Heart right ventricle (tissue), 16 donors: ENCODE measurements around the gene ZBTB8B. TPM values are rescaled to one million over a fixed set of nuclear protein-coding genes. Genes with fewer than 3 reads are reported as not detected.
A peak's percentile ranks its signal among the peaks of the same experiment; 100 is the strongest.
"Not testable (repeated sequence)": the region's sequence is repeated elsewhere in the genome, so short reads cannot be mapped to it uniquely, and the experiment has no call there.

Experiments used
- ATAC-seq, 8 donors: fragments of 200-7000 bp; cut with Tn5 transposase; one replicate each; pipeline ENCODE4 v1.9.1; 2020; ENCODE audit warnings: mild to moderate bottlenecking in 8 of 8, moderate library complexity in 8 of 8, moderate number of reproducible peaks in 1 of 8
- DNase-seq, 2 donors: peaks; one replicate each; pipeline ENCODE4 v3.0.0-alpha.2; 2020
- H3K27ac ChIP-seq, 10 donors: fragments of 200-600 bp; sonication (generic) in 2 of 10; one replicate each; pipeline versions ENCODE4 v1.5.0 to v1.8.0; 2020 to 2022; ENCODE audit warnings: mild to moderate bottlenecking in 3 of 10
- H3K27me3 ChIP-seq, 7 donors: fragments of 200-600 bp; one replicate each; pipeline ENCODE4 v1.8.0; 2021 to 2022; ENCODE audit warnings: mild to moderate bottlenecking in 2 of 7
- H3K36me3 ChIP-seq, 9 donors: fragments of 200-600 bp; sonication (generic) in 1 of 9; one replicate each; pipeline versions ENCODE4 v1.5.0 to v1.8.0; 2020 to 2022; ENCODE audit warnings: mild to moderate bottlenecking in 2 of 9
- H3K4me1 ChIP-seq, 9 donors: fragments of 200-600 bp; sonication (generic) in 1 of 9; one replicate each; pipeline versions ENCODE4 v1.5.0 to v1.8.0; 2020 to 2022; ENCODE audit warnings: mild to moderate bottlenecking in 4 of 9
- H3K4me3 ChIP-seq, 10 donors: fragments of 200-600 bp; sonication (generic) in 2 of 10; one replicate each; pipeline versions ENCODE4 v1.5.0 to v1.8.0; 2020 to 2022; ENCODE audit warnings: mild to moderate bottlenecking in 7 of 10, moderate library complexity in 2 of 10
- H3K9me3 ChIP-seq, 11 donors: fragments of 200-600 bp in 10 of 11; sonication (generic) in 2 of 11; one replicate each; pipeline versions ENCODE4 v1.5.0 to v1.8.0; 2013 to 2022; ENCODE audit warnings: mild to moderate bottlenecking in 2 of 11, control low read depth in 1 of 11, moderate library complexity in 1 of 11
- WGBS, 2 donors: extraction: QIAGEN DNeasy Blood & Tissue Kit; methylation state at CpG; one replicate each; pipeline ENCODE4 v1.1.7; 2013; ENCODE audit warnings: inconsistent platforms in 1 of 2; 5-methylcytosine and 5-hydroxymethylcytosine counted together
- intact Hi-C, 10 donors: fragments of 100-400 bp; cut with DNase I; formaldehyde crosslinking; loops; one replicate each; pipeline versions ENCODE4 v1.11.1 to v1.14.2; 2022
- polyA plus RNA-seq, 2 donors: library from polyadenylated mRNA; stranded (reverse); fragments of 200-250 nt; gene quantifications; one replicate each; pipeline ENCODE4 v1.2.3, GENCODE V29; 2013
- total RNA-seq, 10 donors: library from RNA; stranded (reverse); fragmentation: NEBNext Ultra II Directional in 3 of 10; extraction: Animal tissue kit (Norgen Biotek cat#: 25700) in 3 of 10; gene quantifications; one replicate each; pipeline versions ENCODE4 v1.2.1 to v1.2.4, GENCODE V29; 2021 to 2023
- TF ChIP-seq, protein P1 (sequence below), 9 donors: fragments of 200-600 bp; sonication (generic) in 2 of 9; IDR thresholded peaks; one replicate each; pipeline versions ENCODE4 v1.5.0 to v1.8.0; 2021 to 2022; ENCODE audit warnings: antibody characterized with exemption in 9 of 9, mild to moderate bottlenecking in 5 of 9, moderate library complexity in 1 of 9
- donor health status: Arrhythmogenic right ventricular cardiomyopathy.
- donor health status: ischemic (EF 13 %, LVEDD 7.1; RV severe dilation, severe dysfunction).
- donor health status: healthy with polysubstance abuse.
- donor health status: DM: no; HTN: yes; CAD: no.
- donor health status: DM: no; HTN: no; CAD: no.
- donor health status: ischemic (EF 25% LVEDD 6.9; RV normal size, moderate dysfunction).
- donor health status: ischemic (EF 25% LVEDD 5.7; RV mildly dilated, moderate dysfunction).
- donor health status: healthy.
- donor health status: DM: yes; HTN: yes; CAD: no.
- donor health status: Ischemic cardiomyopathy.
- donor health status: ischemic (EF 35%, LVEDD 5.7; RV mildly dilated, moderate dysfunction).
- donor health status: nonischemic (EF 11% LVEDD 7.7; RV severe dilation, severe dysfunction).
- donor health status: DM: yes; HTN: yes; CAD: no.
- donor health status: PGD.
- donor health status: ischemic (EF 29% LVEDD 5.4; RV normal size, mild dysfunction).
- donor health status: nonischemic (EF 23%, LVEDD 6.1; RV moderate dilation, normal function).

ZBTB8B gene
- total and polyA plus RNA-seq, 12 donors: under 0.01 to 0.04 (median 0.02) TPM; not detected in 6

DNA sequence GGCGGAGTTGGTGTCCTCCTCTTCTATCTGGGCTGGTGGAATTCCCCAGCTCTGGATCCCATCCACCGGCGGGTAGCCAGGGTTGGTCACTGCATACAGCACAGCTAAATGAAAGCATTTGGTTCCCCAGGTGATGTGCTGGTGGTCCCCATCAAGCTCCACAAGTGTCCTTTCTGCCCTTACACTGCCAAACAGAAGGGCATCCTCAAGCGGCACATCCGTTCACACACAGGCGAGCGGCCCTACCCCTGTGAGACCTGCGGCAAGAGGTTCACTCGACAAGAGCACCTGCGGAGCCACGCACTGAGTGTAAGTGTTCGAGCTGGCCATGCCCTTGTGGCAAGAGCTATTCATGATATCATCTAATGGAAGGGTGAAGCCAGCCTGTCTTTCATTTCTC, 15.9 kb downstream of the ZBTB8B start:
- Histone ChIP-seq H3K27me3 (no peaks in the 10 kb centered on the region), H3K36me3 (no peaks in the 10 kb centered on the region), H3K27ac (no peak overlapping the region), H3K9me3 (no peaks in the 10 kb centered on the region), H3K4me1 (no peaks in the 10 kb centered on the region), H3K4me3 (no peak overlapping the region)
- TF ChIP-seq, protein P1, sequence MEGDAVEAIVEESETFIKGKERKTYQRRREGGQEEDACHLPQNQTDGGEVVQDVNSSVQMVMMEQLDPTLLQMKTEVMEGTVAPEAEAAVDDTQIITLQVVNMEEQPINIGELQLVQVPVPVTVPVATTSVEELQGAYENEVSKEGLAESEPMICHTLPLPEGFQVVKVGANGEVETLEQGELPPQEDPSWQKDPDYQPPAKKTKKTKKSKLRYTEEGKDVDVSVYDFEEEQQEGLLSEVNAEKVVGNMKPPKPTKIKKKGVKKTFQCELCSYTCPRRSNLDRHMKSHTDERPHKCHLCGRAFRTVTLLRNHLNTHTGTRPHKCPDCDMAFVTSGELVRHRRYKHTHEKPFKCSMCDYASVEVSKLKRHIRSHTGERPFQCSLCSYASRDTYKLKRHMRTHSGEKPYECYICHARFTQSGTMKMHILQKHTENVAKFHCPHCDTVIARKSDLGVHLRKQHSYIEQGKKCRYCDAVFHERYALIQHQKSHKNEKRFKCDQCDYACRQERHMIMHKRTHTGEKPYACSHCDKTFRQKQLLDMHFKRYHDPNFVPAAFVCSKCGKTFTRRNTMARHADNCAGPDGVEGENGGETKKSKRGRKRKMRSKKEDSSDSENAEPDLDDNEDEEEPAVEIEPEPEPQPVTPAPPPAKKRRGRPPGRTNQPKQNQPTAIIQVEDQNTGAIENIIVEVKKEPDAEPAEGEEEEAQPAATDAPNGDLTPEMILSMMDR (IDR thresholded peaks at IDR 0.05): no peak
- DNase-seq: no peak
- WGBS, 2 donors: 94% methylated on average over 12 of the region's 12 CpGs
- no peak for ATAC-seq
- intact Hi-C loops: no loop called here

DNA sequence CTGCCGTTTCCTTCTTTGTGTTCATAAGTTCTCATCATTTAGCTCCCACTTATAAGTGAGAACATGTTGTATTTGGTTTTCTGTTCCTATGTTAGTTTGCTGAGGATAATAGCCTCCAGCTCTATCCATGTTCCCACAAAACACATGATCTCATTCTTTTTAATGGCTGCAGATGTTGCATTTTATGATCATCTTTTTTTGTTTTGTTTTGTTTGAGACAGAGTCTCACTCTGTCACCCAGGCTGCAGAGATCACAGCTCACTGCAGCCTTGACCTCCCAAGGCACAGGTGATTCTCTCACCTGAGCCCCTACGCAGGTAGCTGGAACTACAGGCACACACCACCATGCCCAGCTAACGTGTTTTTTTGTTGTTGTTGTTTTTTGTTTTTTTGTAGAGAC, 16.9 kb downstream of the ZBTB8B start:
- H3K36me3 ChIP-seq, H3K4me3 ChIP-seq, H3K4me1 ChIP-seq, H3K9me3 ChIP-seq, H3K27ac ChIP-seq, DNase-seq, ATAC-seq, intact Hi-C loops, H3K27me3 ChIP-seq: not testable (repeated sequence)
- 87 to 94% methylated on average over 3 of the region's 3 CpGs for WGBS, 2 donors

DNA sequence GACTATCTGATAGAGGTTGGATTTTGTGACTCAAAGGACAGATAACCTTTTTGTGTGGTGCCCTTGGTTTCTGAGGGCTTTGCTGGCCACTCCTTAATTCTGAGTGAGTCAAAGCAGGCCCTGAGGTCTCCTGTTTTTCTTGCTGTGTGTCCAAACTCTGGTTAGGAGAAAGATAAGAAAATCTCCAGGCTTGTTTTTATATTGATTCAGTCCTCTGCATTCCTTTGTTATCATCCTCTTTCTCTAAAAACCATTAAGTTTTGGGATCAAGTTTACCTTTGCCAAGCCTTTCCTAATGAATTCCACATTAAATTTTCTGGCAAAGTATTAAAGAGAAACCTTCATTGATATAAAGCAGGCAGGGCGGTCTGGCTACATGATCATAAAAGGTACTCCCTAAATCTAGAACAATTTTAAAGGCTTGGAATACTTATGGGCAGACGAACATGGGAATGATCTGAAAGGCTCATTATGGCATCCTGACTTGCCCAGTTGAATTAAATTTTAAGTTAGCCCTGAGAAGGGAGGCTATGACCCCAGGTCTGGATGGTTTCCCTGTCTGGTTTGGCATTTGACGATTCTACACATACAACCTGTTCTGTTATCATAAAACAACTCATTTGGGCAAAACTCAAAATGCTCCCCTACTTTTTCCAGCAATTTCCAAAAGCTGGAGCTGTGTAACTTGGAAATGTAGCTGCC, 20.8 kb downstream of the ZBTB8B start:
- TF ChIP-seq, protein P1 (IDR thresholded peaks at IDR 0.05): no peak
- ATAC-seq (peak in 1 of 8 donors; percentile 20), DNase-seq (no peak)
- 72 to 78% methylated on average over 3 of the region's 3 CpGs for WGBS, 2 donors
- Histone ChIP-seq H3K9me3 (no peaks in the 10 kb centered on the region), H3K4me1 (no peaks in the 10 kb centered on the region), H3K27ac (no peak overlapping the region), H3K36me3 (no peaks in the 10 kb centered on the region), H3K4me3 (no peak overlapping the region), H3K27me3 (no peaks in the 10 kb centered on the region)
- intact Hi-C loops: no loop called here

DNA sequence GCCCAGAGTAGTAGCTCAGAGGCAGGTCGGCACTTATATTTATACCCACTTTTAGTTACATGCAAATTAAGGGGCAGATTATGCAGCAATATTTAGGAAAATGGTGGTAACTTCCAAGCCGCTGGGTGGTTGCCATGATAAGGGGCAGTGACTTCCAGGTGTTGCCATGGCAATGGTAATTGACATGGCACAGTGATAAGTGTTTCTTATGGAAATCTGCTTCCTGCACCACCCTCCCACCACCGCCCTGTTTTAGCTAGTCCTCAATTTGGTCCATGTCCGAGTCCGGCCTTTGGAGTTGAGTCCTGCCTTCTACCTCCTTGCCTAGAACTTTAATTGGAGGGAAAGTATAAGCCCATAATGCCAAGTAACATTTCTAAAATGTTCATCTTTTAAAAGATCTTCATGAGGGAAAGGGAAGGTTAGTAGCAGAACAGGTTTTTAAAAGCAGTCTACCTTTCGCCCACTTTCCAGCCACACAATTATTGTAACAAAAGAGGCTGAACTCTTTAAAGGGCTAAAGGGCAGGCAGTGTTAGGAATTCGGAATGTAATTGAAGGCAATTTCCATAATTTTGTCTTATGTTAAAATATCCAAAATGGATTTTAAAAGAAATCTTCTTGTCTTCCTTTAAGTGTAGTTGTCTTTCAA, 21.7 kb downstream of the ZBTB8B start:
- DNase-seq (no peak), ATAC-seq (no peak)
- intact Hi-C loops: no loop called here
- no peaks in the 10 kb centered on the region for H3K4me1 ChIP-seq
- H3K27ac ChIP-seq: no peak overlapping the region
- no peaks in the 10 kb centered on the region for H3K9me3 ChIP-seq
- TF ChIP-seq, protein P1 (IDR thresholded peaks at IDR 0.05): no peak
- H3K36me3 ChIP-seq: no peaks in the 10 kb centered on the region
- WGBS, 2 donors: 89 to 95% methylated on average over 7 of the region's 7 CpGs
- H3K4me3 ChIP-seq: no peak overlapping the region
- no peaks in the 10 kb centered on the region for H3K27me3 ChIP-seq

DNA sequence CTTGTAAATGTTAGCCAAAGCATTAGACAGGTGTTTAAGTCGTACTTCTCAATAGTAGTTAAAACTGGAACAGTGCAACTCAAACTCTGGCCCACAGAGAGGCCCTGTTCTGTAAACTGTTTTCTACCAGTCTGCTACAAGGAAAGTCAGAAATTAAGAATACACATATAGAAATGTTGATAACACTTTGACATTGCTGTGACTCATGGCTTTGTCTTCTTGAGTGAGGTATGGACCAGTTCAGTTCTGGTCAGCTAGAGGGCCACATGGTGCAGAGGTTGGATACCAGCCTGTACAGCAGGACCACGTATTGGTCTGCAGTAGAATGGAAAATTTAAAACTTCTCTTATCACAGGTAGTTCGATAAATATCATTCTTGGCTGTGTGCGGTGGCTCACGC, 22.3 kb downstream of the ZBTB8B start:
- intact Hi-C loops: no loop called here
- H3K27ac ChIP-seq: no peak overlapping the region
- H3K4me1 ChIP-seq: no peaks in the 10 kb centered on the region
- no peak overlapping the region for H3K4me3 ChIP-seq
- ATAC-seq (no peak), DNase-seq (no peak)
- TF ChIP-seq, protein P1 (IDR thresholded peaks at IDR 0.05): no peak
- WGBS, 2 donors: 80 to 87% methylated on average over 5 of the region's 5 CpGs
- no peaks in the 10 kb centered on the region for H3K9me3 ChIP-seq
- no peaks in the 10 kb centered on the region for H3K27me3 ChIP-seq
- no peaks in the 10 kb centered on the region for H3K36me3 ChIP-seq
